Measurements from ENCODE around the gene MOV10.

DNA sequence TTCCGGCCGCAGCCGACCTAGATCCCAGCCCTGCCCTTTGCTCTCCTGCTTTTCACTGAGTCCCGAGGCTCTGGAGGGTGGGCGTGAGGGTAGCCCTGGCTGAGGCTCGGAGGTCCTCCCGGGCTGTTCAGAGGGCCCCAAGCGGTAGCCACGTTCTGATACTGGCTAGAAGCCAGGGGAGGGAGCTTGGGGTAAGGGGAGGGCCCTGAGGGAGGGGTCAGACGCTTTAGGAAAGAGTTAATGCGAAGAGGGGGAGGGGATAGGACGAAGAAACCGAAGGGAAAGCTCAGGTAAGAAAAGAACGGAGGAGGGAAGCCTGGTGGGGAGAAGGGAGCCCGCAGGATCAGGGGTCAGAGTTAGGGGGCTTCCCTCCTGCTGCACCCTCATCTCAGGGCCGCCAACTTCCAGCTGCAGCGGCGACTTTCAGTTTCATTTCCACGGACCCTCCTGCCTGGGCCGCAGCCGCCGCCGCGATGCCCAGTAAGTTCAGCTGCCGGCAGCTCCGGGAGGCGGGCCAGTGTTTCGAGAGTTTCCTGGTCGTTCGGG lies at the start of gene MOV10:
- TF ChIP-seq CTCF (IDR thresholded peaks at IDR 0.05) (no peak), POLR2A (IDR thresholded peaks at IDR 0.05) (no peak), EP300 (IDR thresholded peaks at IDR 0.05) (peak in 1 of 2 donors; percentile 39)
